ENCODE data around the gene CHST4. TPM values are rescaled to one million over a fixed set of nuclear protein-coding genes. Genes with fewer than 3 reads are reported as not detected.

Gene CHST4
- total and polyA plus RNA-seq, 9 of the 15 experiments (the other 6 are each of a cell fraction or from before 2014, with no cell fraction given) = 0.07 TPM; not detected in 8

- no TSS peak for BruUV-seq (replicated peaks)
- Histone ChIP-seq H3K4me3 (no peak overlapping the region), H3K27ac (ENCODE audit: extremely low read depth, low read depth, low read length) (no peak overlapping the region), H3K27me3 (ENCODE audit: control insufficient read depth in 2 of 2, insufficient read depth in 2 of 2, low read length in 2 of 2) (no peaks in the 10 kb centered on the region), H3K4me1 (replicated peaks in 1 of 2; ENCODE audit: control insufficient read depth in 2 of 2, insufficient read depth in 2 of 2, low read length in 2 of 2) (no peaks in the 10 kb centered on the region; a peak in 2 of 5 replicates), H4K20me1 (replicated peaks; ENCODE audit: control insufficient read depth, insufficient read depth, low read length) (no peaks in the 10 kb centered on the region), H3K9ac (ENCODE audit: insufficient read depth in 1 of 2, low read depth in 2 of 2, low read length in 2 of 2) (no peak overlapping the region), H3K9me1 (ENCODE audit: control insufficient read depth, insufficient read depth, low read length) (no peaks in the 10 kb centered on the region), H3K79me2 (ENCODE audit: control insufficient read depth, insufficient read depth, low read length) (no peaks in the 10 kb centered on the region), H2AFZ (ENCODE audit: low read depth, low read length) (no peak overlapping the region), H3K9me3 (replicated peaks; ENCODE audit: control insufficient read depth, insufficient read depth, low read depth, low read length) (no peaks in the 10 kb centered on the region), H3K36me3 (ENCODE audit: control insufficient read depth, insufficient read depth, low read length) (no peaks in the 10 kb centered on the region), H3K4me2 (ENCODE audit: insufficient read depth, low read length) (no peak overlapping the region)
- intact Hi-C loops (cut with micrococcal nuclease) = no loop called here
- ATAC-seq (no peak), DNase-seq (ENCODE audit: extremely low read depth in 1 of 4, low spot score in 3 of 4) (no peak), FAIRE-seq (no peak)
- in situ Hi-C loops (cut with MboI) = no loop called here
- ChIA-PET POLR2A (no interaction called here), CTCF (ENCODE audit: low intra/inter-chr PET ratio) (no interaction called here)
- WGBS (ENCODE audit: insufficient coverage, low coverage, missing lambda C conversion rate) = 18% methylated on average over 4 of the region's 4 CpGs
- TF ChIP-seq, protein P1, sequence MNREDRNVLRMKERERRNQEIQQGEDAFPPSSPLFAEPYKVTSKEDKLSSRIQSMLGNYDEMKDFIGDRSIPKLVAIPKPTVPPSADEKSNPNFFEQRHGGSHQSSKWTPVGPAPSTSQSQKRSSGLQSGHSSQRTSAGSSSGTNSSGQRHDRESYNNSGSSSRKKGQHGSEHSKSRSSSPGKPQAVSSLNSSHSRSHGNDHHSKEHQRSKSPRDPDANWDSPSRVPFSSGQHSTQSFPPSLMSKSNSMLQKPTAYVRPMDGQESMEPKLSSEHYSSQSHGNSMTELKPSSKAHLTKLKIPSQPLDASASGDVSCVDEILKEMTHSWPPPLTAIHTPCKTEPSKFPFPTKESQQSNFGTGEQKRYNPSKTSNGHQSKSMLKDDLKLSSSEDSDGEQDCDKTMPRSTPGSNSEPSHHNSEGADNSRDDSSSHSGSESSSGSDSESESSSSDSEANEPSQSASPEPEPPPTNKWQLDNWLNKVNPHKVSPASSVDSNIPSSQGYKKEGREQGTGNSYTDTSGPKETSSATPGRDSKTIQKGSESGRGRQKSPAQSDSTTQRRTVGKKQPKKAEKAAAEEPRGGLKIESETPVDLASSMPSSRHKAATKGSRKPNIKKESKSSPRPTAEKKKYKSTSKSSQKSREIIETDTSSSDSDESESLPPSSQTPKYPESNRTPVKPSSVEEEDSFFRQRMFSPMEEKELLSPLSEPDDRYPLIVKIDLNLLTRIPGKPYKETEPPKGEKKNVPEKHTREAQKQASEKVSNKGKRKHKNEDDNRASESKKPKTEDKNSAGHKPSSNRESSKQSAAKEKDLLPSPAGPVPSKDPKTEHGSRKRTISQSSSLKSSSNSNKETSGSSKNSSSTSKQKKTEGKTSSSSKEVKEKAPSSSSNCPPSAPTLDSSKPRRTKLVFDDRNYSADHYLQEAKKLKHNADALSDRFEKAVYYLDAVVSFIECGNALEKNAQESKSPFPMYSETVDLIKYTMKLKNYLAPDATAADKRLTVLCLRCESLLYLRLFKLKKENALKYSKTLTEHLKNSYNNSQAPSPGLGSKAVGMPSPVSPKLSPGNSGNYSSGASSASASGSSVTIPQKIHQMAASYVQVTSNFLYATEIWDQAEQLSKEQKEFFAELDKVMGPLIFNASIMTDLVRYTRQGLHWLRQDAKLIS (CRISPR knock-in tag; IDR thresholded peaks at IDR 0.05) = no peak
- TF ChIP-seq RBM15 (IDR thresholded peaks at IDR 0.05; ENCODE audit: insufficient read depth, low read length) = no peak
- no peak for TF ChIP-seq POLR2B (IDR thresholded peaks at IDR 0.05; ENCODE audit: low read depth, partially characterized antibody)
- no peak for TF ChIP-seq ZNF764 (CRISPR knock-in tag; IDR thresholded peaks at IDR 0.05; ENCODE audit: low read depth)
- no peak for TF ChIP-seq ETV1 (tag; conservative IDR thresholded peaks at IDR 0.05; ENCODE audit: low read depth)
- TF ChIP-seq, protein P2, sequence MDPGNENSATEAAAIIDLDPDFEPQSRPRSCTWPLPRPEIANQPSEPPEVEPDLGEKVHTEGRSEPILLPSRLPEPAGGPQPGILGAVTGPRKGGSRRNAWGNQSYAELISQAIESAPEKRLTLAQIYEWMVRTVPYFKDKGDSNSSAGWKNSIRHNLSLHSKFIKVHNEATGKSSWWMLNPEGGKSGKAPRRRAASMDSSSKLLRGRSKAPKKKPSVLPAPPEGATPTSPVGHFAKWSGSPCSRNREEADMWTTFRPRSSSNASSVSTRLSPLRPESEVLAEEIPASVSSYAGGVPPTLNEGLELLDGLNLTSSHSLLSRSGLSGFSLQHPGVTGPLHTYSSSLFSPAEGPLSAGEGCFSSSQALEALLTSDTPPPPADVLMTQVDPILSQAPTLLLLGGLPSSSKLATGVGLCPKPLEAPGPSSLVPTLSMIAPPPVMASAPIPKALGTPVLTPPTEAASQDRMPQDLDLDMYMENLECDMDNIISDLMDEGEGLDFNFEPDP (CRISPR knock-in tag; IDR thresholded peaks at IDR 0.05) = no peak
- TF ChIP-seq ZSCAN29 (IDR thresholded peaks at IDR 0.05) = no peak
- no peak for TF ChIP-seq SNRNP70 (optimal IDR thresholded peaks at IDR 0.05; ENCODE audit: low read depth, low read length)
- TF ChIP-seq BRD9 (IDR thresholded peaks at IDR 0.05; ENCODE audit: low read depth, partially characterized antibody) = no peak
- TF ChIP-seq NCOA2 (IDR thresholded peaks at IDR 0.05; ENCODE audit: partially characterized antibody in 2 of 2) = no peak
- no peak for TF ChIP-seq POLR2AphosphoS2 (IDR thresholded peaks at IDR 0.05; ENCODE audit: low read length)
- no peak for TF ChIP-seq ZNF324 (CRISPR knock-in tag; IDR thresholded peaks at IDR 0.05)
- TF ChIP-seq, protein P3, sequence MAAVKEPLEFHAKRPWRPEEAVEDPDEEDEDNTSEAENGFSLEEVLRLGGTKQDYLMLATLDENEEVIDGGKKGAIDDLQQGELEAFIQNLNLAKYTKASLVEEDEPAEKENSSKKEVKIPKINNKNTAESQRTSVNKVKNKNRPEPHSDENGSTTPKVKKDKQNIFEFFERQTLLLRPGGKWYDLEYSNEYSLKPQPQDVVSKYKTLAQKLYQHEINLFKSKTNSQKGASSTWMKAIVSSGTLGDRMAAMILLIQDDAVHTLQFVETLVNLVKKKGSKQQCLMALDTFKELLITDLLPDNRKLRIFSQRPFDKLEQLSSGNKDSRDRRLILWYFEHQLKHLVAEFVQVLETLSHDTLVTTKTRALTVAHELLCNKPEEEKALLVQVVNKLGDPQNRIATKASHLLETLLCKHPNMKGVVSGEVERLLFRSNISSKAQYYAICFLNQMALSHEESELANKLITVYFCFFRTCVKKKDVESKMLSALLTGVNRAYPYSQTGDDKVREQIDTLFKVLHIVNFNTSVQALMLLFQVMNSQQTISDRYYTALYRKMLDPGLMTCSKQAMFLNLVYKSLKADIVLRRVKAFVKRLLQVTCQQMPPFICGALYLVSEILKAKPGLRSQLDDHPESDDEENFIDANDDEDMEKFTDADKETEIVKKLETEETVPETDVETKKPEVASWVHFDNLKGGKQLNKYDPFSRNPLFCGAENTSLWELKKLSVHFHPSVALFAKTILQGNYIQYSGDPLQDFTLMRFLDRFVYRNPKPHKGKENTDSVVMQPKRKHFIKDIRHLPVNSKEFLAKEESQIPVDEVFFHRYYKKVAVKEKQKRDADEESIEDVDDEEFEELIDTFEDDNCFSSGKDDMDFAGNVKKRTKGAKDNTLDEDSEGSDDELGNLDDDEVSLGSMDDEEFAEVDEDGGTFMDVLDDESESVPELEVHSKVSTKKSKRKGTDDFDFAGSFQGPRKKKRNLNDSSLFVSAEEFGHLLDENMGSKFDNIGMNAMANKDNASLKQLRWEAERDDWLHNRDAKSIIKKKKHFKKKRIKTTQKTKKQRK (IDR thresholded peaks at IDR 0.05; ENCODE audit: borderline replicate concordance, low read depth, low read length) = no peak
- no peak for TF ChIP-seq ZNF444 (CRISPR knock-in tag; IDR thresholded peaks at IDR 0.05)
- TF ChIP-seq ZNF785 (CRISPR knock-in tag; IDR thresholded peaks at IDR 0.05) = no peak
Observed at GRCh38 chr16:71476457-71477124, 49.6 kb upstream of the CHST4 start.

Data from K562 (cell line).